GM10847 (cell line): ENCODE measurements around the gene RNF2.

ENCODE experiments used
- POLR2A ChIP-seq: IDR thresholded peaks from 2 replicates; pipeline ENCODE4 v1.6.1; 2011; ENCODE audit not compliant: insufficient read length; ENCODE audit errors: extremely low read depth

RNF2 gene

DNA sequence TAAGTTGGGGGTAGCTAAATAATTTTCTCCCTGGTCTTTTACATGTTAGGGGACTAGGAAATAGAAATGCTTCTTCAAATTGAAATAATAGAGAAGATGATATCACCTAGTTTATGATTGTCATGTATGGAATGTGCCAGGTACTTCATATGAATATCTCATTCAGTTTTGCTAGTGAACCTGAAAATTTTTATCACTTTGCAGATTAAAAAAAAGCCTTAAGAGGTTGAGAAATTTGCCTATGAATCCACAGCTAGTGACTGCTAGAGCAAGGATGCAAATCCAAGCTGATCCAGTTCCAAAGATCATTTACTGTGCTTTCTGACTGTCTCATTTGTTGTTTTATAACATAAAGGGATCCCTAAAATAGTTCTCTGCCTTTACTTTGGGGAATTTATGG, 24.7 kb downstream of the RNF2 start:
- no peak for TF ChIP-seq POLR2A

GRCh38 chr1:185073725-185074124, 28.4 kb downstream of the RNF2 start:
- no peak for TF ChIP-seq POLR2A

GRCh38 chr1:185074307-185074706, 28.9 kb downstream of the RNF2 start:
- TF ChIP-seq POLR2A, result no peak

- TF ChIP-seq POLR2A, result no peak
These were observed 30.1 kb downstream of the RNF2 start for GRCh38 chr1:185075476-185075875.

- TF ChIP-seq POLR2A, result no peak
These were observed 32.0 kb downstream of the RNF2 start for GRCh38 chr1:185077374-185077773.

DNA sequence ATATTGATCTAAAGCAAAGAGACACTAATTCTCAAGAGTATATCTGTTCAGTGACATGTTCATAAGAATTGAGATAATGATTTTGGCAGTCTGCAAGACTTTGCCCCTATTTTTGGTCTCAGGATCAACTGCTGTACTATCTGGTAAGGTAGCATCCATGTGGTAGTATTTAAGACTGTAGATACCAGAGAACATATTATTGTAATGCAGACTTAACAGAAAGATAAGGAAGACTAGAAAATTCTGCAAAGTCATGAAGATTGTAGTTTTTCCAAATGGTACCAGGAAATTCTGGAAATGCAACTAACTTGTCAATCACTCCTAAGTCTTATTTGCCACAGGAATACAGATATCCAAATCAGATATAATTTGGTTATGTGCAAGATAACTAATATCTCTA, 35.1 kb downstream of the RNF2 start:
- no peak for TF ChIP-seq POLR2A

DNA sequence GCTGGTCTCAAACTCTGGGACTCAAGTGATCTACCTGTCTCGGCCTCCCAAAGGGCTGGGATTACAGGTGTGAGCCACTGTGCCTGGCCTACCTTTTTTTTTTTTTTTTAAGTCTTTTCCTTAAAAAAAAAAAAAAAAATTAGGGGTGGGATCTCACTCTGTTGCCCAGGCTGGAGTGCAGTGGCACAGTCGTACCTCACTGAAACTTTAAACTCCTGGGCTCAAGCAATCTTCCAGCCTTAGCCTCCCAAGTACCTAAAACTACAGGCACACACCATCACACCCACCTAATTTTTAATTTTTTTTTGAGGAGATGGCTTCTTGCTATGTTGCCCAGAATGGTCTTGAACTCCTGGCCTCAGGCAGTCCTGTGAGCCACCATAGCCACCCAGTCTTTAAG, 38.5 kb downstream of the RNF2 start:
- no peak for TF ChIP-seq POLR2A

- TF ChIP-seq POLR2A, result no peak
These were observed 41.7 kb downstream of the RNF2 start for GRCh38 chr1:185087101-185087500.

DNA sequence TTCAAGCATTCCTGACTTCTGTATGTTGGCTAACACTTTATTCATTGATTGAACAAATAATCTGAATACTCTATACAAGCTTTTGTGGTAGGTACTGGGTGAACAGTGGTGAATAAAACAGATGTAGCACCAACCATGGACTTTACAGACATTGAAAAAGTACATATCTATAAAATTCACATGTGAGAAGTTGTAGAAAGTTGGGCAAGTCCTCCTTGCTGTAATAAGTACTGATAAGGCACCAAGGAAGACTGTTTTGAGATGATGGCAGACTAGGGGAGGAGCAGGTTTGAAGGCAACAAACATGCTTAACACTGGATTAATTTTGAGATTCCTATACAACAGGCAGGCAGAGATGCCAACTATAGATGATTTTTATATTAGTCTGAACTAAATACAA, 42.4 kb downstream of the RNF2 start:
- no peak for TF ChIP-seq POLR2A

DNA sequence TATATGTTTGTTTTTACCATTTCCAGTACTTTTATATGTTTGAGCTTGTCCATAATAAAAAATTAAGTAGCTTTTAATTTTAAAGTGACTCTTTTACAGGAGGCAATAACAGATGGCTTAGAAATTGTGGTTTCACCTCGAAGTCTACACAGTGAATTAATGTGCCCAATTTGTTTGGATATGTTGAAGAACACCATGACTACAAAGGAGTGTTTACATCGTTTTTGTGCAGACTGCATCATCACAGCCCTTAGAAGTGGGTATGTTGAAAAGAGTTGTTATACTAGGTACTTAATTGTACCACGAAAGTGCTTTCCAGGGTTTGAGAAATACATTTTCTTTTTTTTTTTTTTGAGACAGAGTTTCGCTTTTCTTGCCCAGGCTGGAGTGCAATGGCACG, 46.1 kb downstream of the RNF2 start:
- TF ChIP-seq POLR2A, result no peak

- no peak for TF ChIP-seq POLR2A
These were observed 49.4 kb downstream of the RNF2 start for GRCh38 chr1:185094761-185095160.

DNA sequence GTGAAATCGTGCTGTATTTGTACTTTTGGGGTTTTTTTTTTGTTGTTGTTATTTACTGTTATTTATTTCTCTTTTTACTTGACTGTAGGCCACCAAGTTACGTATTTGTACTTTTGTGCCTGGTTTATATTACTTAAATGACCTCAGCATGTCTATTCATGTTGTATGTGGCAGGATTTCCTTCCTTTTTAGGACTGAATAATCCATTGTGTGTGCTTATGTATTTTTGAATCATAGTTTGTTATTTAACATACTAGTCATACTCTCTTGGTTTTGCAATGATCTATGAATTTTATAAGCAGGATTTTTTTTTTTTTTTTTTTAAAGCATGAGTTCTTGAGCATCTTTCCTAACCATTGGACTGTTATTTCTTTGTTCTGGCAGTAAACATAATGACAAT, 51.2 kb downstream of the RNF2 start:
- no peak for TF ChIP-seq POLR2A

DNA sequence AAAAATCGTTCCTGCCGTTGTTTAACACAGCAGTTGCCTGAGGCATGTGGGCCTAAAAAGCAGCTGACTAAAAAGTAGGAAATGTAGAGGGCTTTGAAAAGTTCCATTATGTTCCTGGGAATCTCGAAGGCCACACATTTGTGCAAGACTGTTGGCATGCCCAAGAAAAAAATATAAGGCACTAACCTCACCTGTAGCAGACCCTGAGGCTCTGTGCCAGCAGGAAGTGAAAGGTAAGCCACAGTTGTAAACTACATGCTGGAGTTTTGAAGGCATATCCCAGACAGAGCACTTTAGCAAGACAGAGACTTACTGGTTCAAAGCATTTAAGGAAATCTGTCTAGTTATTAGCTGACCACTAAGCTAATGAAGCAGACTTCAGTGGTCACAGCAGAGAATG, 58.7 kb downstream of the RNF2 start:
- no peak for TF ChIP-seq POLR2A

DNA sequence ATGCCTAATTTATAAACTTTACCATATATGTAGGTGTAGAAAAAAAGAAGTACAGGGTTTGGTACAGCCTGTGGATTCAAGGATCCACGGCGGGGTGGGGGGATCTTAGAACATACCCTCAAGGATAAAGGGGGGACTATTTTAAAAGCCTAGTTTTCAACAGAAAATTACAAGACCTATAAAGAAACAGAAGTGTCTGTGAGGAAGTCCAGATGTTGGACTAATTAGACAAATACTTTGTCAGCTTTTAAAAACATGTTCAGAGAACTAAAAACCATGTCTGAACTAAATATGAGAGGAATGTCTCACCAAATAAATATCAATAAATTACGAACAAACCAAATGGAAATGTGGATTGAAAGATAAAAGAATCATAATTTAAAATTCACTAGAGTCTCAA, 59.8 kb downstream of the RNF2 start:
- no peak for TF ChIP-seq POLR2A

GRCh38 chr1:185108321-185108720, 63.0 kb downstream of the RNF2 start:
- TF ChIP-seq POLR2A, result no peak

DNA sequence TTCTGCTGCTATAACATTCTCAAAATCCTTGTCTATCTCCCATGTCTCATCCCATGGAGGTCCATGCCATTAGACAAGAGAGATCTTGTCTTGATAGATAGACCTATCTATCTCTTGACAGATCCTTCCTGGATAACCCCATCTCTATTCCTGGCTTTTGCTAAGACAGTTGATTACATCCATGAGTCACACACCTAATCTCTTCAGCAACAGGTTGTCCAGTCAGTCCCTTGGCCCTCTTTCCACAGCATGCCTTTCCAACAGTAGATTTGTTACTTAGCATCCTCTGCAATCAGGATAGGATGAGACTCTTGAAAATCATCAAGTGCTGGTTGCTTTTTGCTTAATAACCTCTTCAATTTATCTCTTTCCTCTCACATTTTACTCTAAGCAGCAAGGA, 64.8 kb downstream of the RNF2 start:
- no peak for TF ChIP-seq POLR2A

- no peak for TF ChIP-seq POLR2A
These were observed 66.5 kb downstream of the RNF2 start for GRCh38 chr1:185111873-185112272.

DNA sequence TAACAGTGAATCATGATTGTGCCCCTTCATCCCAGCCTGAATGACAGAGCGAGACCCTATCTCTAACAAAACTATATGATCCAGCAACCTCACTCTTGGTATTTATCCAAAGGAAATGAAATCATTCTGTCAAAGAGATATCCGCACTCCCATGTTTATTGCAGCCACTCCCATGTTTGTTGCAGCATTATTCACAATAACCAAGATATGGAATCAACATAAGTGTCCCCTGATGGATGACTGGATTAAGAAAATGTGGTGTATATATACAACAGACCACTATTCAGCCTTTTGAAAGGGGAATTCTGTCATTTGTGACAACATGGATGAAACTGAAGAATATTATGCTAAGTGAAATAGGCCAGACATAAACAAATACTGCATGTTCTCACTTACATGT, 67.0 kb downstream of the RNF2 start:
- no peak for TF ChIP-seq POLR2A

DNA sequence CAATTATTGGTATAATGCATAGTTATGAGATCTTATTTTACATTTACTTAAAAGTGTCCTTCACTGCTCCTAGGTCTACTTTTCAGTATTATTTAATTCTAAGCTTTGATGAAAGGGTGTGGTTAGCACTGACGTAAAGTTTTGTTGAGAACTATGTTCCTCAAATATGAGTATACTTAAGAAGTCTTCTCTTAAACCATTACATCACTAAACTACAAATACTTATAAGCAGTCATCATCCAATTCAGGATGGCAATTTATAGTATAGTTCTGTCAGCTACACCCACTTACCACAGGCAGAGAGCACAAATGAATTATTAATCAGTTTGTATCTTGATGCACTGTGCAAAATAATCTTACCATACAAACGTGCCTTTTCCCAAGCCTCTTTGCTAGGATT, 84.3 kb downstream of the RNF2 start:
- TF ChIP-seq POLR2A, result no peak

GRCh38 chr1:185132534-185132933, 87.2 kb downstream of the RNF2 start:
- no peak for TF ChIP-seq POLR2A
